ENCODE results near the gene TBRG4. TPM values are rescaled to one million over a fixed set of nuclear protein-coding genes. Genes with fewer than 3 reads are reported as not detected.

TBRG4 gene
- polyA plus RNA-seq, 1 donor from 2014 or later: 50.5 TPM

DNA sequence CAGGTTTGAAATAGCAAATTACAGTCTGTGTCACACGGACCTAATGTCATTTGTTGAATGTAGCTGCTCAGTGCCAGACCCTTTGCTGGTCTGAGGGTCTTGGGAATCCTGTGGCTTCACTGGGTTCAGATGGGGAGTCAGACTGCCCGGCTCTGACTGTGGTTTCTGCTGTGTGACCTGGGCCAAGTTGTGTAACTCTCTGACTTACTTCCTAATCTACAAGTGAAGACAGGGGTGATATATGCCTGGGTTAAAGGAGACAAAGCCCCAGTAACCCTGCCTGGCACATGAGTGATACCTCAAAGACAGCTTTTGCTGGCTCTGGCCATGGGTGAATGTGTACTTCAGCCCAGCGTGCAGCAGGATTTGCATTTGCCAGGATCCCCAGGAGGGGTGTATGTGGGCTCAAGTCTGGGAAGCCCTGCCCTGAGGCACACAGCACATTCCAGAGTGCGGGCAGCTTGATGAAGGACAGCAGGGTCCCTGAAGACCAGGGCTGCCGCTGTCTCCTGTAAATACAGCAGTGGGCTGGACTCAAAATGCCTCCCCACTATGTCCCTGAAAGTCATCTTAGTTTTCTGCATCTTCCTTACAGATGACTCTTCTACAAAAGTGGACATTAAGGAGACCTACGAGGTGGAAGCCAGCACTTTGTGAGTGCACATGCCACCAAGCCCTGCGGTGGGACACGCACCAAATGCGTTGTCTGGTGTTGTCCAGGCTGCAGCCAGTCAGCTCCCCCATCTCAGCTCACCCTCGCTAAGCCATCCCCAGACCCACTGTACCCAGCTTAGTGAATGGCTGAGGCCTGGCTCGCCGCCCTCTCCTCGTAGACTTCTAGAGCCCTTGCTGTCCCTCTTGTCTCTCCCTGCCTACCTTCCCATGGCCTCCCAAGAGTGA is 39.1 kb downstream of the TBRG4 start:
- peaks cover 0 to 3% (median 3%) of the 10 kb centered on the region in 3 donors for H3K4me1 Mint-ChIP-seq

GRCh38 chr7:45071528-45071927 is 40.0 kb downstream of the TBRG4 start:
- H3K27ac Mint-ChIP-seq: no peak overlapping the region
- peaks cover 2% of the 10 kb centered on the region for H3K36me3 Mint-ChIP-seq
- H3K4me1 Mint-ChIP-seq: peaks cover 0 to 3% (median 3%) of the 10 kb centered on the region in 3 donors
- H3K4me3 Mint-ChIP-seq: no peak overlapping the region
- H3K27me3 Mint-ChIP-seq: no peaks in the 10 kb centered on the region
- no peaks in the 10 kb centered on the region for H3K9me3 Mint-ChIP-seq

More for the DNA sequence above, 39.1 kb downstream of the TBRG4 start:
- Mint-ChIP-seq H3K27me3 (no peaks in the 10 kb centered on the region), H3K4me3 (no peak overlapping the region), H3K36me3 (peaks cover 2% of the 10 kb centered on the region), H3K27ac (no peak overlapping the region), H3K9me3 (no peaks in the 10 kb centered on the region)

GRCh38 chr7:45070254-45070642 is 41.2 kb downstream of the TBRG4 start:
- H3K27ac Mint-ChIP-seq: no peak overlapping the region
- no peaks in the 10 kb centered on the region for H3K27me3 Mint-ChIP-seq
- peaks cover 2% of the 10 kb centered on the region for H3K36me3 Mint-ChIP-seq
- no peak overlapping the region for H3K4me3 Mint-ChIP-seq
- H3K4me1 Mint-ChIP-seq: peaks cover 0 to 6% (median 3%) of the 10 kb centered on the region in 3 donors
- no peaks in the 10 kb centered on the region for H3K9me3 Mint-ChIP-seq

- no peak overlapping the region for H3K4me3 Mint-ChIP-seq
These were observed 41.8 kb downstream of the TBRG4 start for GRCh38 chr7:45069444-45070253.

DNA sequence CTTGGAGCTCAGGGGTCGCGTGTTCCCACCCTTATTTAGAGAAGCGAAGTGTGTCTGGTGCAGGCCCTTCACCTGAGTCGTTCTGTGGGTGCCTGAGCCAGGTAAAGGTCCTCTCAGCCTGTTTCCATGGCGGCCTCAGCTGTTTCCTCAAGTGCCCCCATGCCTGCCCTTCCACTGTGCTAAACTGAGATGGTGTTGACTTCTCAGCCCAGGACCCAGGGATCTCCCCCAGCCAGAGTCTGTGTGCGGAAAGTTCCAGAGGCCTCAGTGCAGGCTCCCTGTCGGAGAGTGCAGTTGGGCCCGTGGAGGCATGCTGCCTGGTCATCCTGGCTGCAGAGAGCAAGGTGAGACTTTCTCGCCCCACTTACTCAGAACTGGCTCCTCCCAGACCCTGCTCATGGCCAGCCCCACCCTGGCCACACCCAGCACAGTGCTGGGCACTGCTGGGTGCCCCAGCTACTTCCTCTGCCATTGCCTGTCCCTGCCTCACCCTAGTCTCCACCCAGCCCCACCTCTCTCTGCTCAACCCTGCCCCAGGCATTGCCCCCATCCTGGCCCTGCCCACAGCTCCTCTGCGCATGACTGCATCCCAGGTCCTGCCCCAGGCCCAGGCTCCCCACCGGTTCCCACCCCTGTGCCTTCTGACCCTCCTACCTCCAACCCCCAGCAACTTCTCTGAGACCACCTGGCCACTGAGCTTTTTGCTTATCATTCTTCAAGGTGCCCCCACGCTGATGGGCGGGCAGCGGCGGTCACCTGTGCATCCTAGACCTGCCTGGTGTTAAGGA is 43.1 kb downstream of the TBRG4 start:
- Mint-ChIP-seq H3K4me1 (peaks cover 3 to 12% (median 5%) of the 10 kb centered on the region in 3 donors), H3K4me3 (no peak overlapping the region), H3K27me3 (no peaks in the 10 kb centered on the region), H3K36me3 (peaks cover 2% of the 10 kb centered on the region), H3K27ac (peak overlapping the region in 2 of 3 donors; percentile 57 to 59), H3K9me3 (no peaks in the 10 kb centered on the region)

More at GRCh38 chr7:45069444-45070253, 41.8 kb downstream of the TBRG4 start:
- H3K9me3 Mint-ChIP-seq: no peaks in the 10 kb centered on the region
- no peaks in the 10 kb centered on the region for H3K27me3 Mint-ChIP-seq
- H3K36me3 Mint-ChIP-seq: peaks cover 2% of the 10 kb centered on the region
- H3K27ac Mint-ChIP-seq: peak overlapping the region in 1 of 3 donors; percentile 57
- H3K4me1 Mint-ChIP-seq: peaks cover 0 to 6% (median 3%) of the 10 kb centered on the region in 3 donors

GRCh38 chr7:45067582-45067981 is 43.9 kb downstream of the TBRG4 start:
- H3K4me3 Mint-ChIP-seq: peak overlapping the region in 1 of 4 donors; percentile 39
- no peaks in the 10 kb centered on the region for H3K27me3 Mint-ChIP-seq
- peak overlapping the region in 1 of 3 donors; percentile 53 for H3K27ac Mint-ChIP-seq
- peaks cover 2% of the 10 kb centered on the region for H3K36me3 Mint-ChIP-seq
- H3K9me3 Mint-ChIP-seq: no peaks in the 10 kb centered on the region
- H3K4me1 Mint-ChIP-seq: peaks cover 4 to 14% (median 6%) of the 10 kb centered on the region in 3 donors

- Mint-ChIP-seq H3K9me3 (no peaks in the 10 kb centered on the region), H3K4me1 (peaks cover 6 to 18% (median 13%) of the 10 kb centered on the region in 3 donors), H3K27me3 (no peaks in the 10 kb centered on the region), H3K4me3 (no peak overlapping the region), H3K27ac (no peak overlapping the region), H3K36me3 (peaks cover 2% of the 10 kb centered on the region)
These were observed 45.1 kb downstream of the TBRG4 start for GRCh38 chr7:45066409-45066808.

DNA sequence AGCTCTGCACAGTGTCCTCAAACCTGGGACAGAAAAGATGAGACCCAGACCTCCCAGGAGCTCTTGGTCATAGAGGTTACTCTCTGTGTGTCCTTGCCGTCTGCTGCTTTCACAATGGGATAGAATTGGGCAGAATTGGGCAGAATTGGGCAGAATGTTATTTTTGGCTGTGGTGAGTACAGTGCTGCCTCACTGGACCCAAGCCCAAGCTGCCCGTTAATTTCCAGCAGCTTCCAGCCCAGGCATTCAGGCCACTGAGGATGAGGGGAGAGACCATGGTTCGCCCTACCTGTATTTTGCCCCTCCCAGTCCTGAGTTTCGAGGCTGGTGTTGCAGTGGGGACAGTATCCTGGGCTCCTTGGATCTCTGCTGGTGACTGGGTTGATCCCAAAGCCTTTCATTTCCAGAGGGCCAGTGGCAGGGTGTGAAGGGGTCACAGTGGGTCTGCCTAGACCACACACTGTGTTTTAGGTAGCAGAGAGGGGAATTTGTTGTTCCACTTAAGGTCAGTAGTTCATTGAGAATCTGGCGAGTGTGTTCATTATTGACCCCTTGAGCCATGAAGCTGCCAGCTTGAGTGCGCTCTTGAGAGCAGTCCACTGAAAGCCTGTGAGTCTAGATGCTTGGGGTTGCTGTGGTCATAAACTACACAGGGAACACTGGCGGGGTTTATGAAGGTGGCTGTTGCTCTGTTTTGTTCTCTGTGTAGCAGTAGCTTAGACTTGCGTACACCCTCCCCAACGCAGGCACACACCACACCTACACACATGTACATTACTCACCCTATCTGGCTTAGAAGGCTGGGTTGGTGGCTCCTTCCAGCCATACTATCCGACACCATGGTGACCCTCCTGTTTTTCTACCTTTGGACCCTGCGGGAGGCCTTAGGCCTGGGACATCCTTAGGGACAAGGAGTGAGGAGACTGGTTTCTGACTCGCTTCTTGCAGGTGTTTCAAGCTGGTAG is 46.2 kb downstream of the TBRG4 start:
- peaks cover 10 to 26% (median 22%) of the 10 kb centered on the region in 3 donors for H3K4me1 Mint-ChIP-seq
- no peaks in the 10 kb centered on the region for H3K27me3 Mint-ChIP-seq
- no peak overlapping the region for H3K4me3 Mint-ChIP-seq
- peaks cover 2% of the 10 kb centered on the region for H3K36me3 Mint-ChIP-seq
- H3K9me3 Mint-ChIP-seq: no peaks in the 10 kb centered on the region
- H3K27ac Mint-ChIP-seq: peak overlapping the region in 1 of 3 donors; percentile 55

GRCh38 chr7:45064047-45064725 is 47.3 kb downstream of the TBRG4 start:
- H3K27me3 Mint-ChIP-seq: no peaks in the 10 kb centered on the region
- H3K4me3 Mint-ChIP-seq: no peak overlapping the region
- H3K36me3 Mint-ChIP-seq: peaks cover 2% of the 10 kb centered on the region
- H3K4me1 Mint-ChIP-seq: peaks cover 12 to 26% (median 24%) of the 10 kb centered on the region in 3 donors
- no peaks in the 10 kb centered on the region for H3K9me3 Mint-ChIP-seq
- H3K27ac Mint-ChIP-seq: no peak overlapping the region

DNA sequence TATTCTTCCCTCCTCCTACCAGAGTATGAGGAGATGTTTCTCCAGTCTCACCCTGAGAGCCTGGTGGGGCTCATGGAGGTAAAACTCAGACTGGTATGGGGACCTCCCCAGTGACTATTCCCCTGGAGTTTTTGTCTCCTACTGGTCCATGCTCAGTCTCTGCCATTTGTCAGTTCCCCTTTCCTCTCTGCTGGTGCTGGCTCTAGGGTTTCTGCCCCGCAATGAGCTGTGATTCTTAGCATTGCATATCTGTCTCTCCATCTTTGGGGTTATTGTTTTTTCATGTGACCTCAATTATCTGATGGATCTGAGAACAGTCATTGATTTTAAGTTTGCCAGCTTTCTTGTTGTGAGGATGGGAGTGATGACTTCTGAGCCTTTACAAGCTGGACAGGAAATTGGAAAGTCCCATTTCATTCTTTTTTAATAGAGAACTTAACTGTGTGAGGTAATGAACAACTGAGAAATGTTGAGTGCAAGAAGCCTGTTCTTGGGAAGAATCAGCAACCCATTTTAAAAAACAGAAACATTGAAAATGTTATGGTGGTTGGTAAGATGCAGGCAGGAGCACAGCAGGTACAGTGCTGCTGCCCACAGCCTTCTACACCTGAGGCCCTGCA is 49.6 kb downstream of the TBRG4 start:
- Mint-ChIP-seq H3K27ac (peak overlapping the region in 1 of 3 donors; percentile 19), H3K4me3 (no peak overlapping the region), H3K27me3 (no peaks in the 10 kb centered on the region), H3K36me3 (peaks cover 2% of the 10 kb centered on the region), H3K9me3 (no peaks in the 10 kb centered on the region), H3K4me1 (peaks cover 18 to 42% (median 35%) of the 10 kb centered on the region in 3 donors)

- no peaks in the 10 kb centered on the region for H3K27me3 Mint-ChIP-seq
- no peak overlapping the region for H3K27ac Mint-ChIP-seq
- H3K4me3 Mint-ChIP-seq: no peak overlapping the region
- peaks cover 2% of the 10 kb centered on the region for H3K36me3 Mint-ChIP-seq
- H3K9me3 Mint-ChIP-seq: no peaks in the 10 kb centered on the region
- peaks cover 19 to 46% (median 35%) of the 10 kb centered on the region in 3 donors for H3K4me1 Mint-ChIP-seq
These were observed 50.1 kb downstream of the TBRG4 start for GRCh38 chr7:45061352-45061751.

DNA sequence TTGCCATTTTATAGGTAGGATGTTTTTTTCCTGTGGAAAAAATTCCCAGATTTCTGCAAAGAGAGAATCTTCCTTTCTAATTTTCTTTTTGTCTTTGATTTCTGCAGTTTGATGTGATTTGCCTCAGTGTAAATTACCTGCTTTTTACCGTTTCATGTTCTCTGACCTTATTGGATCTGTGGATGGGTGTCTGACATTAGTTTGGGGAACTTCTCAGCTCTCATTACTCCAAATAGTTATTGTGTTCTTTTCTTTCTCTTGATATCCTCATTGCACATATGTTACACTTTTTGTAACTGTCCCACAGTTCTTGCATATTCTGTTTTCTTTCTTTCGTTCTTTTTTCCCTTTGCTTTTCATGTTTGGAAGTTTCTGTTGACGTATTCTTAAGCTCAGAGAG is 51.2 kb downstream of the TBRG4 start:
- no peak overlapping the region for H3K4me3 Mint-ChIP-seq
- peak overlapping the region in 1 of 3 donors; percentile 63 for H3K27ac Mint-ChIP-seq
- H3K4me1 Mint-ChIP-seq: peaks cover 27 to 51% (median 41%) of the 10 kb centered on the region in 3 donors

DNA sequence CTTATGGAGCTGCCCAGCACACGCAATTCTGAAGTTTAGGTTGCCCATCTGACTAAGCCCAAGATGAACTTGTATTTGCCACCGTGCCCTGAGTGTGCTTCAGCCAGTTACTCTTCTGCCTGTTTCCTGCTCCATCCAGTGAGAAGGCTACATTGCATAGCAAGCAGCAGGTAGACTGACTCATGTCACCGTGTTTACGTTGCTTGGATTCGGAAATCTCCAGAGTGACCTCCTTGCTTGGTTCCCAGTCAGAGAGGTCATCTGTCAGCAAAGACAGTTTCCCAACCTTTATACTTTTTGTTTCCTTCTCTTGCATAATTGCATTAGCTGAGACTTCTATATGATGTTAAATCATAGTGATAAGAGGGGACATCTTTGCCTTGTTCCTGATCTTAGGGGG is 53.6 kb downstream of the TBRG4 start:
- H3K27ac Mint-ChIP-seq: no peak overlapping the region
- H3K36me3 Mint-ChIP-seq: peaks cover 8% of the 10 kb centered on the region
- no peaks in the 10 kb centered on the region for H3K9me3 Mint-ChIP-seq
- H3K4me3 Mint-ChIP-seq: no peak overlapping the region
- H3K27me3 Mint-ChIP-seq: no peaks in the 10 kb centered on the region
- H3K4me1 Mint-ChIP-seq: peaks cover 32 to 56% (median 44%) of the 10 kb centered on the region in 3 donors

More for the DNA sequence above, 51.2 kb downstream of the TBRG4 start:
- Mint-ChIP-seq H3K36me3 (peaks cover 2% of the 10 kb centered on the region), H3K27me3 (no peaks in the 10 kb centered on the region), H3K9me3 (no peaks in the 10 kb centered on the region)
